HUES6 (cell line): ENCODE measurements around the gene SNCAIP.

Experiments used
- H3K27ac ChIP-seq: 2 replicates; pipeline ENCODE4 v1.7.0; 2013; ENCODE audit warnings: low read depth, mild to moderate bottlenecking, low read length, inconsistent platforms
- H3K27me3 ChIP-seq: 2 replicates; pipeline ENCODE4 v1.6.1; 2013; ENCODE audit warnings: low read length; ENCODE audit not compliant: control insufficient read depth, insufficient read depth
- H3K36me3 ChIP-seq: 2 replicates; pipeline ENCODE4 v1.6.1; 2013; ENCODE audit warnings: low read length; ENCODE audit not compliant: control insufficient read depth, insufficient read depth
- H3K4me1 ChIP-seq: 2 replicates; pipeline ENCODE4 v1.6.1; 2013; ENCODE audit warnings: low read length; ENCODE audit not compliant: control insufficient read depth, insufficient read depth
- H3K4me3 ChIP-seq: 2 replicates; pipeline ENCODE4 v1.5.1; 2013; ENCODE audit warnings: low read depth, low read length
- H3K9ac ChIP-seq: one replicate; pipeline ENCODE4 v1.6.1; 2013; ENCODE audit warnings: mild to moderate bottlenecking, low read length
- H3K9me3 ChIP-seq: 2 replicates; pipeline ENCODE4 v1.6.1; 2013; ENCODE audit warnings: low read depth, low read length; ENCODE audit not compliant: control insufficient read depth, insufficient read depth

SNCAIP gene

DNA sequence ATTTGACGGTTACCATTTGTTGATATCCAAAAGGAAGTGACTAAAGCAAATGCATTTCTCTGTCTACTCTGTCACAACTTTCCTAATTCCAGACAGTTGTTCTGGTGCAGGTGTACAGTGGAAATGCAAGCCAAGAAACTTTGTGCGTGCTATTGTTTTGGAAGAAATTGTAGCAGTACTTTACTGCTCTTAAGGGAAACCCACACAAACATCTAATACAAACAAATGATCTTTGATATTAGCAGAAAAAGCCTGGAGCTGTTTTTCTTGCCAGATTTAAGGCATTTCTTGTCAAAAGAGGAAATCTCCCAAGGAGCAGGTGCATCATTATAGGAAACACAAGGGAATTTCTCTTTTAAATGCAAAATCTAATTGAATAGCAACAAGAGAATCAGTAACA is 2.0 kb downstream of the SNCAIP start:
- Histone ChIP-seq H3K9ac (no peak overlapping the region), H3K9me3 (no peaks in the 10 kb centered on the region; the same call in 1 of the 2 replicates), H3K4me3 (no peak overlapping the region), H3K27ac (no peak overlapping the region), H3K4me1 (peaks cover 7% of the 10 kb centered on the region), H3K27me3 (peaks cover 39% of the 10 kb centered on the region), H3K36me3 (no peaks in the 10 kb centered on the region)

DNA sequence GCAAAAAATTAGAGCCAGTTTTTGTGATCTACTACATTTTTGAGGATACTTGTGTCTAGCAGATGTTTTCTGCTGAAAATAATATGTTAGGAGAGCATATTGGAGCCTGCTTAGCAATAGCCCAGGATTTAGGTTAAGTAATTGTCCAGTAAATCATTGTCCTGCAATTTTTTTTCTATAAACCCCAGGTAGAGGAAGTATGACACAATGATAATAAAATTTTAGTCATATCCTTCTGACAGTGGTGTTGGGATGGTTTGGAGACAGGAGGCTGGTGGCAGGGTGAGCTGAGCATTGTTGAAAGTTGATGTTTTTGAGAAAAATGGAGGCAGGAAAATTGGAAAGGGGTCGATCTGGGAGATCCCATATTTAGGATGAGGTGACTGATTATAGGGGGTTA is 3.5 kb downstream of the SNCAIP start:
- no peaks in the 10 kb centered on the region; the same call in 1 of the 2 replicates for H3K9me3 ChIP-seq
- H3K9ac ChIP-seq = no peak overlapping the region
- no peak overlapping the region for H3K4me3 ChIP-seq
- H3K36me3 ChIP-seq = no peaks in the 10 kb centered on the region
- H3K27me3 ChIP-seq = peaks cover 37% of the 10 kb centered on the region
- peaks cover 7% of the 10 kb centered on the region for H3K4me1 ChIP-seq
- no peak overlapping the region for H3K27ac ChIP-seq

DNA sequence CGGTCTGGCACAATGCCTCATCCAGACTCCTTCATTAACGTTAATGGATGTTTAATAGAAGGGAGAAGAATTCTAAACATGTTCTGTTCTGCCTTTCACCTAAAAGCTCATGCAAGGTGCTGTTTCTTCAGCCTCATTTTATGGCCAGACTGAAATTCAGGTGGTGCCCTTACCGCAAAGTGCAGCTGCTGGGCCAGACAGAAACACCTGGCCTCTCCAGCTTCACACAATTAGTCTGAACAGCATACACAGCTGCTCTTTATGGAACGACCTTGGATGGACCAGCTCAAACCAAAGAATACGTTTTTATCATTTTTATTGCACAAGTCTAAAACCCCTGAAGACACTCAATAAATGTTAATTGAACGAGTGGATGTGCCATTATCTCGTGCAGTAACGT is 4.6 kb downstream of the SNCAIP start:
- no peaks in the 10 kb centered on the region for H3K36me3 ChIP-seq
- H3K9ac ChIP-seq = no peak overlapping the region
- H3K4me1 ChIP-seq = peaks cover 7% of the 10 kb centered on the region
- no peak overlapping the region for H3K4me3 ChIP-seq
- no peaks in the 10 kb centered on the region; the same call in 1 of the 2 replicates for H3K9me3 ChIP-seq
- peaks cover 25% of the 10 kb centered on the region for H3K27me3 ChIP-seq
- H3K27ac ChIP-seq = no peak overlapping the region

DNA sequence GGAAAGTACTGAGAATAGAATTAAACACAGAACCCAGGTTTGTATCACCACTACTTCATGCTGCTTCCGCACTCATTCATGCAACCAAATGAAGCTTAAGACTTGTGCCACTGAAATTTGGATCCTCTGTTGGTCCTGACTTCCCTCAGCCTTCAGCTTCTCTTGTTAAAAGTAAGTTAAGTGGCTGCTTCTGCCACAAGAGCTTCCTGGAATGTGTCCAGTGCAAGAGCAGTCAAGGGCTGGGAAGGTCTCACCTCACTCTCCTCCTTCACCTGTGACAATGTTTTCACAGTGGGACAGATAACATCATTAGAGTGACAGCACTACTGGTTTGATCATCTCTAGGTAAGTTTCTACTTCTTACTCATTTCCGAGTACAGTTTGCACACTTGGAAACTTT is 7.9 kb downstream of the SNCAIP start:
- no peaks in the 10 kb centered on the region; the same call in 1 of the 2 replicates for H3K9me3 ChIP-seq
- no peaks in the 10 kb centered on the region for H3K36me3 ChIP-seq
- H3K4me1 ChIP-seq = 0 out of 2 replicates have a peak, but pooled peaks cover 3% of the 10 kb centered on the region
- no peak overlapping the region for H3K9ac ChIP-seq
- no peak overlapping the region for H3K27ac ChIP-seq
- H3K27me3 ChIP-seq = no peaks in the 10 kb centered on the region
- H3K4me3 ChIP-seq = no peak overlapping the region

DNA sequence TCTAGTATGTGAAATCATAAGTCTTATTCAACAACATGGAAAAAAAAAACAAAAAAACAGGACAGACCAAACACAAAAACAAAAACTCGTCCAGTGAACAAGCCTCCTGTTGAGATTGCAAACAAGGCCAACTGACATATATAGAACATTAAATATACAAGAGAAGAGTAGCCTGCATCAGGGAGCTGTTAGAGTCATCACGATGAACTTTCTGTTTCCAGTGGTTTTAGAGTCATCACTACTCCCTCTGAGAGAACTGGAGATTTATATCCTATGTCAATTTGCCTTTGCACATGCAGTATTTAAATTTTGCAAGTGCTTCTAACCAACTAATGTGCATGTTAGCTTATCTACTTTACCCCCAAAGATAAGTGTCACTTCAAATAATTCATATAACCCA is 9.9 kb downstream of the SNCAIP start:
- Histone ChIP-seq H3K36me3 (no peaks in the 10 kb centered on the region), H3K9ac (no peak overlapping the region)

DNA sequence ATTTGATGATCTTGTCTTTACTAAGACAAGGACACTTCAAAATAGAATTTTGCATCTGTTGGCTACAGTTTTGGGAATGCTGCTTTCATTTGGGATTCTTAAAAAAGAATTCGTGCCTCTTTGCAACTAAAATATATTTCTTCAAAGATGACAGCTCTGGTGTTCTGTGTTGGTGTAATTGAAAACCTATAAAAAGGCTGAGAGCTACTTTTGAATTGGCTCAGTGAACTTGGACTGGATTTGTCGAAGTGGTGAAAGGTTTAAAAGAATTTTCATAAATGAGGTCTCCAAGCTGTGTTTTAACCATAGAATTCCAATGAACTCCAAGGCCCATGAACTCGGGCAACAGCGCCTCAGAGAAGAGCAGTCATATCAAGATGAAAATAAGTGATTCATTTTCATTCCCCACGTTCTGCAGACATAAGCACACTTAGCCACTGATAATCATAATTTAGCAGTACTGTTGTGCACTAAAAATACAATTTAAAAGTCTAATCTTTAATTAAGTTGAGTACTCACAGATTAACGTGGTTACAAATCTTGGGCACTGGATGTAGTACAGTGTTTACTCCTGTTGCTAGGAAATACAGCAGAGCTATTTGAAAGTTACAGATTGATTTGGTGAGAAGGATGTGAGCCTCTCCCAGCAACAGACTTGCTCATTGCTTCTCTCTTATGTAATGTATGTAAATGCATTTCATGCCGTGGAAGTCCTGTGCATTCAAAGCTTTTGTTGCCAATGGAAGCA is 10.9 kb downstream of the SNCAIP start:
- no peak overlapping the region for H3K4me3 ChIP-seq
- no peaks in the 10 kb centered on the region for H3K27me3 ChIP-seq
- H3K9me3 ChIP-seq = no peaks in the 10 kb centered on the region
- H3K36me3 ChIP-seq = no peaks in the 10 kb centered on the region
- 0 out of 2 replicates have a peak, but pooled peaks cover 3% of the 10 kb centered on the region for H3K4me1 ChIP-seq
- H3K27ac ChIP-seq = no peak overlapping the region
- H3K9ac ChIP-seq = no peak overlapping the region

More for the DNA sequence above, 9.9 kb downstream of the SNCAIP start:
- Histone ChIP-seq H3K27me3 (no peaks in the 10 kb centered on the region), H3K27ac (no peak overlapping the region), H3K9me3 (no peaks in the 10 kb centered on the region), H3K4me1 (0 out of 2 replicates have a peak, but pooled peaks cover 3% of the 10 kb centered on the region), H3K4me3 (no peak overlapping the region)

DNA sequence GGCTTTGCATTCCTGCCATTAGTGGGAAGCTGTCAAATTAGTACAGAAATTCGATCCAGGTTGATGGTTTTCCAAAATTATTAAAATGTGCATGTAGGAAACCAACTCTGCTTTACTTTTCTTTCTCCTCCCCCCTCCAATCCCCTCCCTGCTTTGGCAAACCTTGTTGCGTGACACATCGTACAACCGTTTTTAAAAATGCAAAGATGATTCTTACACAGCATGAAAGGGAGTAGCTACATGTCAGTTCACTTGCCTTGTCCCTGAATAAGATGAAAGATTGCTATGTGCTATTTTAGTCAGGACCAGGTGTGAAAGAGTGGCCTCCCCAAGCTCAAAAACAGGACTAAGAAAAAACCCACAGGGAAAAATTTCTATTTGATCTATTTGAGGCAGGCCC is 11.7 kb downstream of the SNCAIP start:
- H3K9me3 ChIP-seq = no peaks in the 10 kb centered on the region
- H3K4me1 ChIP-seq = 0 out of 2 replicates have a peak, but pooled peaks cover 3% of the 10 kb centered on the region
- H3K4me3 ChIP-seq = no peak overlapping the region
- H3K9ac ChIP-seq = no peak overlapping the region
- no peak overlapping the region for H3K27ac ChIP-seq
- no peaks in the 10 kb centered on the region for H3K27me3 ChIP-seq
- H3K36me3 ChIP-seq = no peaks in the 10 kb centered on the region

DNA sequence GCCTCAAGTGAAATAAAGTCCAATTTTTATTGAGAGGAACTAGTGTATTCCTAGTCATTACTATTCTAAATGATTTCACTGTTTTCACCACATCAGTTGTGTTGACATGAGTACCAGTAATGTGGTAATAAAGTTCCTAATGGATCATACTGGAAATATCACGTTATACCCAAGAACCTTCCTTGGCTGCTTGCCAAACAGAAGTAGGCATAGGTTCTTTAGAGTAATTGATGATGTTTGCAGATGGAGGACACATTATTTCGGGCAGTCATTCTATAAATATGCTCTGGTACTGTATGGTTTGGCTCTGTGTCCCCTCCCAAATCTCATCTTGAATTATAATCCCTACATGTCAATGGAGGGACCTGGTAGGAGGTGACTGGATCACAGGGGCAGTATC is 15.1 kb downstream of the SNCAIP start:
- Histone ChIP-seq H3K9ac (no peak overlapping the region), H3K4me1 (0 out of 2 replicates have a peak, but pooled peaks cover 3% of the 10 kb centered on the region), H3K27me3 (no peaks in the 10 kb centered on the region), H3K36me3 (no peaks in the 10 kb centered on the region), H3K27ac (no peak overlapping the region), H3K4me3 (no peak overlapping the region), H3K9me3 (no peaks in the 10 kb centered on the region)

DNA sequence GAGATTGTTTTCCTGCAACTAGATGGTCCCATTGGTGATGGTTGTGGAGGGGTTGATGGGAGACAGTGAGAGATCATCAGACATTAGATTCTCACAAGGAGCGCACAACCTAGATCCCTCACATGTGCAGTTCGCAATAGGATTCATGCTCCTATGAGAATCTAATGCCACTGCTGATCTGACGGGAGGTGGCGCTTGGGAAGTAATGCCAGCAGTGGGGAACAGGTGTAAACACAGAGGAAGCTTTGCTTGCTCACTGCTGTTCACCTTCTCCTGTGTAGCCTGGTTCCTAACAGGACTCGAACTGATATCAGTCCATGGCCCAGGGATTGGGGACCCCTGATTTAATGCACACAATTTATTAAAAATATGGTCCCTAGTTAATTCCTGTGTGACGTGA is 18.8 kb downstream of the SNCAIP start:
- Histone ChIP-seq H3K36me3 (no peaks in the 10 kb centered on the region), H3K9ac (no peak overlapping the region), H3K4me3 (no peak overlapping the region), H3K4me1 (peaks cover 18% of the 10 kb centered on the region), H3K27me3 (no peaks in the 10 kb centered on the region), H3K9me3 (no peaks in the 10 kb centered on the region), H3K27ac (no peak overlapping the region)

DNA sequence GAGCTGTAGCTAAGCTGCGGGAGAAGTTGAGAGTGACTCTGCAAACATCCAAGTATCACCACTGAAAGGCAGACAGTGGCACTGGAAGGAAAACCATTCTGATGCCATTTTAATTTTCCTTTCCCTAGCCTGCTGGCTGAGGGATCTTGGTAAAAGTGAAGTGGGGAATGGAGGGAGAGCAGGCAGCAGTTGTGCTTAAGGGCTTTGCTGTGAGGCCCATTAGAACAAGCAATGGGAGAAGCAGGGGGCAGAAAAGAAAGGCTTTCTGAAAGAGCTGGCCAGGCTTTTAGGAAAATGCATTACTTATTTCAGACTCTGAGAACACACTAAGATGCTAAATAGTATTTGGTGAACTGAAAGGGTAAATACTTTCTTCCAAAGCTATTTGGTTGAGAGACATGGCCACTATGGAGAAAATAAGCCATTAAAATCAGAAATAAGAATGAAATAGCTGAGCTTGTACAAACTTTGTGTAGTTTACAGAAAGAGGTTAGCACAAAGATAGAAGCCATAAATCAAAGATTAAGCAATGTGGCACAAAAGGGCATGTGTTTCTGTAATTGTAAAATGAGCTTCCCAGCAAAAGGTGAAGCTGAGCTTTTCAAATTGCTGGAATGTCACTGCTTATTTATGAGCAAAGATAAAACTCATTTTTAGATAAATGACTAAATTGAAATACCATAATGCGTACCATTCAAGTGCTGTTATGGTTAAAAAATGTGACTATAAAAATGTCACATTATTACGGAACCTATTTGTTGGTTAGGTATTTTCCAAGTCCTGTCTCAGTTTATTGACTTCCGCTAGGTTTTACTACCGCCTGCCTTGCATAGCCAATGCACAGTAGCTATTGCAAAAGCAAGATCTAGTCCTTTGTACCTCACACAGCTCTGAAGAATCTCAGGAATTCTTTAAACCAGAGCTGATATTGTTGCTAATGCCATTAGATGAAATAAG is 20.8 kb downstream of the SNCAIP start:
- no peak overlapping the region for H3K9ac ChIP-seq
- H3K36me3 ChIP-seq = no peaks in the 10 kb centered on the region
- no peaks in the 10 kb centered on the region for H3K9me3 ChIP-seq
- H3K27ac ChIP-seq = no peak overlapping the region
- H3K4me3 ChIP-seq = no peak overlapping the region
- H3K27me3 ChIP-seq = no peaks in the 10 kb centered on the region
- peaks cover 18% of the 10 kb centered on the region for H3K4me1 ChIP-seq

DNA sequence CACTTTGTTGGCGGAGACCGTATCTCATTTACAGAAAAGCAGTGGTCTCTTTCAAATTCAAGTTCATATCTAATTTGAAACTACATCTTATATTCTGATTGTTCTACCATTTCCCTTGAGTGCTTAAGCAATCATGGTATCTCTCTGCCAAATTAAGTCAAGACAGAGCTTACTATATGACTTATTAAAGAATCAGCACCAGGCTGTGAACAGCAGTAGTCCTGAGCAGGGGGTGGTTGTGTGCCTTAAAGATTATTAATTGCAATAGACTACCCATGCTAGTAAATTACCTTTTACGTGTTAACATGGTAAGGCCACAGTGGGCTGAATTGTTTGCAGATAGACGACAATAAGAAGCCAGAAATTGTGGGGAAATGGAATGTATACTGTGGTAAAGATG is 21.5 kb downstream of the SNCAIP start:
- no peaks in the 10 kb centered on the region for H3K9me3 ChIP-seq
- no peak overlapping the region for H3K4me3 ChIP-seq
- peaks cover 18% of the 10 kb centered on the region for H3K4me1 ChIP-seq
- H3K27ac ChIP-seq = no peak overlapping the region
- H3K27me3 ChIP-seq = no peaks in the 10 kb centered on the region
- H3K36me3 ChIP-seq = no peaks in the 10 kb centered on the region
- H3K9ac ChIP-seq = no peak overlapping the region
